Prostate gland (tissue), 2 donors: Measurements from ENCODE around the gene IL1RAPL1.

Experiments used
- POLR2A ChIP-seq: fragments of 450-650 bp; IDR thresholded peaks from one replicate; pipeline ENCODE4 v1.6.1; 2016; ENCODE audit warnings: antibody characterized with exemption, mild to moderate bottlenecking
- POLR2AphosphoS5 ChIP-seq: sonication (generic); formaldehyde crosslinking; IDR thresholded peaks from one replicate; pipeline ENCODE4 v1.6.1; 2017; ENCODE audit warnings: antibody characterized with exemption
- TF ChIP-seq, protein P1 (sequence below), 4 experiments: fragments of 200-600 bp in 2 of 4; fragments of 450-650 bp in 2 of 4; sonication (generic) in 2 of 4; IDR thresholded peaks; 1 replicate in 3 of 4; 2 replicates in 1 of 4; pipeline ENCODE4 v1.5.1; 2016 to 2019; ENCODE audit warnings: antibody characterized with exemption in 4 of 4, mild to moderate bottlenecking in 2 of 4, moderate library complexity in 2 of 4

DNA sequence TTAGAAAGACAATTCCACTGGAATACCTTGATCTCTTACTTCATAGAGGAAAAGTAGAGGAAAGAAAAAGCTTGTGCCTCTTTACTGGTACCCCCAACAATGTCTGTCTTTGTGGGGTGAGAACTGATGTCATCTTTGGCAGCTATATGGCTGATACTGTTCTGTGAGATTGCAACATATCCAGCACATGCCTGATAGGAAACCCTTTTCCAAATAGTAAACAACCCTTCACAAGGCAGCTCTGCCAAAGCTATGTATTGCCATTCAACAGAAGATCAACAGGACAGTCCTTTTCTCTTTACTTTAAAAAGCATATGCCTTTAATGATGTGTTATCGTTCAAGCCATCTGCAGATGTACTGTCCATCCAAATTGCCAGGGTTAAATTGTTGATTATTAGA, 105.9 kb downstream of the IL1RAPL1 start:
- TF ChIP-seq, protein P1, sequence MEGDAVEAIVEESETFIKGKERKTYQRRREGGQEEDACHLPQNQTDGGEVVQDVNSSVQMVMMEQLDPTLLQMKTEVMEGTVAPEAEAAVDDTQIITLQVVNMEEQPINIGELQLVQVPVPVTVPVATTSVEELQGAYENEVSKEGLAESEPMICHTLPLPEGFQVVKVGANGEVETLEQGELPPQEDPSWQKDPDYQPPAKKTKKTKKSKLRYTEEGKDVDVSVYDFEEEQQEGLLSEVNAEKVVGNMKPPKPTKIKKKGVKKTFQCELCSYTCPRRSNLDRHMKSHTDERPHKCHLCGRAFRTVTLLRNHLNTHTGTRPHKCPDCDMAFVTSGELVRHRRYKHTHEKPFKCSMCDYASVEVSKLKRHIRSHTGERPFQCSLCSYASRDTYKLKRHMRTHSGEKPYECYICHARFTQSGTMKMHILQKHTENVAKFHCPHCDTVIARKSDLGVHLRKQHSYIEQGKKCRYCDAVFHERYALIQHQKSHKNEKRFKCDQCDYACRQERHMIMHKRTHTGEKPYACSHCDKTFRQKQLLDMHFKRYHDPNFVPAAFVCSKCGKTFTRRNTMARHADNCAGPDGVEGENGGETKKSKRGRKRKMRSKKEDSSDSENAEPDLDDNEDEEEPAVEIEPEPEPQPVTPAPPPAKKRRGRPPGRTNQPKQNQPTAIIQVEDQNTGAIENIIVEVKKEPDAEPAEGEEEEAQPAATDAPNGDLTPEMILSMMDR (IDR thresholded peaks at IDR 0.05): no peak
- TF ChIP-seq POLR2AphosphoS5: no peak
- no peak for TF ChIP-seq POLR2A
